ENCODE measurements around the gene ATP7B.

DNA sequence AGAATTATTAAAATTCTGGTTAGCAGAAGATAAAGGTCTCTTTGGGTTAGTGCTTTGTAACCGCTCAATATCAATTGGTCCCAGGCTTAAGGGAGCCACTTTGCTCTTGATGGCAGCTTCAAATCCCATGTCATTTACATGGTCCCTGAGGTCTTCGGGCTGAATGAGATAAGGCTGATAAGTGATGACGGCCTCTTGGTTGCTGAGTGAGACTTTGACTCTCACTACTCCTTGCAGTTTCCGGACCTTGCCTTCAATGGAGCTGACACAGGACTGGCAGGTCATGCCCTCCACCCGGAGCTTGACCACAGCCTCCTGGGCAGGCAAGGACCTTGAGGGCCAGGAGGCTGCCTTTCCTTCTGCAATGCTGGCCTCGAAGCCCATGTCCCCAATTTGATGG is 36.8 kb downstream of the ATP7B start:
- TF ChIP-seq, protein P1, sequence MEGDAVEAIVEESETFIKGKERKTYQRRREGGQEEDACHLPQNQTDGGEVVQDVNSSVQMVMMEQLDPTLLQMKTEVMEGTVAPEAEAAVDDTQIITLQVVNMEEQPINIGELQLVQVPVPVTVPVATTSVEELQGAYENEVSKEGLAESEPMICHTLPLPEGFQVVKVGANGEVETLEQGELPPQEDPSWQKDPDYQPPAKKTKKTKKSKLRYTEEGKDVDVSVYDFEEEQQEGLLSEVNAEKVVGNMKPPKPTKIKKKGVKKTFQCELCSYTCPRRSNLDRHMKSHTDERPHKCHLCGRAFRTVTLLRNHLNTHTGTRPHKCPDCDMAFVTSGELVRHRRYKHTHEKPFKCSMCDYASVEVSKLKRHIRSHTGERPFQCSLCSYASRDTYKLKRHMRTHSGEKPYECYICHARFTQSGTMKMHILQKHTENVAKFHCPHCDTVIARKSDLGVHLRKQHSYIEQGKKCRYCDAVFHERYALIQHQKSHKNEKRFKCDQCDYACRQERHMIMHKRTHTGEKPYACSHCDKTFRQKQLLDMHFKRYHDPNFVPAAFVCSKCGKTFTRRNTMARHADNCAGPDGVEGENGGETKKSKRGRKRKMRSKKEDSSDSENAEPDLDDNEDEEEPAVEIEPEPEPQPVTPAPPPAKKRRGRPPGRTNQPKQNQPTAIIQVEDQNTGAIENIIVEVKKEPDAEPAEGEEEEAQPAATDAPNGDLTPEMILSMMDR (IDR thresholded peaks at IDR 0.05; ENCODE audit: low read length) = no peak
- TF ChIP-seq EZH2 (optimal IDR thresholded peaks at IDR 0.05; ENCODE audit: low read depth, low read length) (no peak), EZH2phosphoT487 (IDR thresholded peaks at IDR 0.05; ENCODE audit: low read length) (no peak)
